ELR (cell line): ENCODE measurements around the gene STK10.
A peak's percentile ranks its signal among the peaks of the same experiment; 100 is the strongest.

ENCODE experiments used
- DNase-seq: peaks from one replicate; pipeline ENCODE4 v3.0.0-alpha.2; 2015; ENCODE audit warnings: low read depth

Gene STK10

GRCh38 chr5:172086194-172086975, 101.6 kb downstream of the STK10 start:
- DNase-seq: no peak

- DNase-seq: no peak
These were observed 102.3 kb downstream of the STK10 start for GRCh38 chr5:172085738-172086137.

GRCh38 chr5:172082180-172082579, 105.8 kb downstream of the STK10 start:
- no peak for DNase-seq

- DNase-seq: no peak
These were observed 108.1 kb downstream of the STK10 start for GRCh38 chr5:172079876-172080275.

GRCh38 chr5:172078726-172079345, 109.2 kb downstream of the STK10 start:
- no peak for DNase-seq

DNA sequence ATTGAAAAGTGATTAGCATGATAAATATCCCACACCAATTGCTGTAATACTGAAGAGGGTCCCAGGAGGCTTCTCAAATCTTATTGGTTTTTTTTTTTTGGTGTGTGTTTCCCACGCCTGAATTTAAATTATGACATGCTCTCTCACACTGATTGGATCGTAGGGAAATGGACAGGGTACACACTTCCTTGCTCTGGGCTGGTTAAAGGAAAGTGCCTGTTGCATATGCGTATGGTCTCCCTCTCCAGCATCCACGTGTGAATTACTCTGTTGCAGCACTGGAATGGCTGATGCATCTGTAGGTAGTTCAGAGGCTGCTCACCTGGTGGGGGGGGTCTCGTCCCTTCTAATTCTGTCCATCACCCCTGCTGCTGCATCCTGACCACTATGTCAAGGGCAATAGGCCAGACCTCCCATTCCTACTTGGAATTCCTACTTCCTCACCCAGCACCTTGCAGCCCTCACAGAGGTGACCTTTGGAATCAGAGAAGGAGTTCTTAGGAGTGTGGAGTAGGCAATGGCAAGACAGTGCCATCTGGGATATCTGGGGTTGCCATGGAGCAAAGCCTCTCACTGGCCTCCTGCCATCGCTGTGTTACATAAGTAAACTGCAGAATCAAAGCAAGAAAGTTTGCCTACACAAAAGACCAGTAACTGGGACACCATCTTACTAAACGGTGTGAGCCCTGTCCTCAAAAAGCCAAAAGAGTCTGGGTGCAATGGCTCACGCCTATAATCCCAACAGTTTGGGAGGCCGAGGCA, 110.2 kb downstream of the STK10 start:
- DNase-seq: no peak

DNA sequence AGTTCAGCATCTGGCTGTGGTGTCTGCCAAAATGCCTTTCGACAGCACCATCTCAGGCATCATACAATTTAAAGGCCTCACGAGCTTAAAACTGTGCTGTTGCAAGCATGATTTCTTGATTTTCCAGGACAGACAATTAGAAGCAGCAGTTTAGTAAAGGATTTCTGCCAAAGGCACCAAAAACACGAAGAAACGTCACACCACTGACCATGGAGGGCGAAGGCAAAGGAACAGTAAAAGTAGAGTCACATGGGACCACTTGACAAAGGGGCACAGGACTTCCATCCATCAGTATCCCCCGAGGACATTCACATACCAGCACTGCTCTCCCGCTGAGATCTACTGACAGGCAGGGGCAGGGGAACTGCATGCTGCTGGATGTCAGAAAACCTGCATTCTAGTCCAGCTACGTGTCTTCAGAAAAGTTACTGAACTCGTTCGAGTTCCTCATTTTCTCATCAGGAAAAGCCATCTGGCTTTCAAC, 111.2 kb downstream of the STK10 start:
- peak; percentile 19 for DNase-seq

GRCh38 chr5:172075656-172076055, 112.4 kb downstream of the STK10 start:
- no peak for DNase-seq

GRCh38 chr5:172074896-172075295, 113.1 kb downstream of the STK10 start:
- DNase-seq: no peak

DNA sequence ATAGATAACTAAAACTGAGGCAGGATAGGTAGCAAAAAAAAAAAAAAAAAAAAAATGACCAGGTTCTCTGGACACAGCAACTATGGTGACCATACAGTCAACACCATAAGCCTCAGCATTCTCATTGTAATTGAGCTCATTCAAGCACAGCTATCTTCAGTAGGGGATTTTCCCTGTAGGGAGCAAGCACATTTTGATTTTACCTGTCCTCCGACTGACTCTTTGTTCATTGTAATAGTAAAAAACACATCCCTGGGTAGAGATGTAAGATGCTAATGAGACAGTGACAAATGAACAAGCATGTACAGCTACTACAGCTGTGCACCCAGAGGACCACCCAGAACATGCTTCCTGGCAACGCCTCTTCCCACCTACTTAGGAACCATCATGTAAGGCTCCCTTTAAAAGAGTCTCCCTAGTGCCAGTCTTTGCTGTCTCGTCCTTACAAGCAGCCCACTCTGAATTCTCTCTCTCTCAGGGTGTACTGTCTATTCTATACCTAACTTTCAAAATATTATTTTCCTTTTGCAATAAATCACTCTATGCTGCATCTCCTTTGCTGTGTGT, 116.6 kb downstream of the STK10 start:
- no peak for DNase-seq

- no peak for DNase-seq
These were observed 122.5 kb downstream of the STK10 start for GRCh38 chr5:172065431-172066065.

GRCh38 chr5:172064766-172065165, 123.3 kb downstream of the STK10 start:
- no peak for DNase-seq

GRCh38 chr5:172064358-172064757, 123.7 kb downstream of the STK10 start:
- no peak for DNase-seq

- no peak for DNase-seq
These were observed 124.4 kb downstream of the STK10 start for GRCh38 chr5:172063463-172064235.

GRCh38 chr5:172059661-172060100, 128.3 kb downstream of the STK10 start:
- DNase-seq: peak; percentile 53

- no peak for DNase-seq
These were observed 129.9 kb downstream of the STK10 start for GRCh38 chr5:172058088-172058487.

DNA sequence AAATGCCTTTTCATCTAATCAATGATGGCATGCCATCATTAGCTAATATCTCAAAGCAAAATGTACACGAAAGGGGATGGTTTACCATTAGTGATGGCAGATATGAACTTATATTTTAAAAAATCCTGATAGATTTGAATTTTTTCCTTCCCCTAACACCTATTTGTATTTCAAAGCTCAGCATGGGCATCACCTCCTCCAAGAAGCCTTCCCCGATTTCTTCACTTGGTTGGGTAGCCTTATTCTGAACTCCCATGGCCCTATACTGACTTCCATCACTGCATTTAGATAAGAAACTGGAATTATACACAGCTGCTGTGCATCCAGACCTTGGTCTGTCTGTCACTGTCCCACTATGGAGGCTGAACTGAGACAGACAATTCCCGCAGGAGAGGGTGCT, 132.0 kb downstream of the STK10 start:
- no peak for DNase-seq

DNA sequence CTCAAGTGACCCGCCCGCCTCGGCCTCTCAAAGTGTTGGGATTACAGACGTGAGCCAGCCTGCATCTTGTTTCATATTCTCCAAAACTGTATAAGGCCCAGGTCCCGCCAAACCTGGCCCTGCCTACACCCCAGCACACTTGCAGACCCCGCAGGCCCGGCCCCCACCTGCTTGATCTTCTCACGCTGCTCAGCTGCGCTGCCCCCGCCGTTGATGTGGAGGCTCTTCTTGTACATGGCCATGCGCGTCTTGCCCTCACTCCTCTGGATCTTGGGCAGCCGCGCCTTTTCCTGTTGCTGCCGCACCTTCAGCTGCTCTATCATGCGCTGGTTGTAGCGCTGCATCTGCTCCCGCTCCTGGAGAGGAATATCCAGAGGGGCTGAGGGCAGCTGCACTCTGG, 132.6 kb downstream of the STK10 start:
- no peak for DNase-seq

DNA sequence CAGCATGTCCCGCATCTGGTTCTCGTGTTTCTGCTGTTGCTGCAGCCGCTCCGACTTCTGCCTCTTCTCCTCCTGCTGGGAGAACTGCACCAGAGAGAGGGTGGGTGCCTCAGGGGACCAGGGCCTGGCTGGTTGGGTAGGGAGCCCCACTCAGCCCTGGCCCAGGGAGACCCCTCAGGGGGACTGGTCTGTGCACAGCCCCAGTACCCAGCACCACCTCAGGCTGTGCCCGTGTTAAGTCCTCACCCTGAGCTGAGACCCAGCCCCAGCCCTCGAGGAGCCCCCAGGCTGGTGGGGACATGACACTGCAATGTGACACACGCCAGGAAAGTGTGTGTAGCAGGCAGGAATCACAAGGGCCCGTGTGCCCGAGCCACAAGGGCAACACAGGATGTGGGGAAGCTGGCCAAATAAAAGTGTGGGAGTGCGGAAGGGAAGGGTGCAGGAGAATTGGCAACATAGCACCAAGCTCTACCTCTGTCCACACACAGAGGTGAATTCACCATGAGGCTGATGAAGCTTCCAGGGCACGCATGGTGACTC, 133.3 kb downstream of the STK10 start:
- DNase-seq: no peak

- peak; percentile 48 for DNase-seq
These were observed 135.4 kb downstream of the STK10 start for GRCh38 chr5:172052450-172053236.
